AG09319 (cell line): Measurements from ENCODE around the gene RHOB.

Experiments
- DNase-seq: peaks from one replicate; pipeline ENCODE4 v3.0.0-alpha.2; 2010; ENCODE audit warnings: low read depth; ENCODE audit errors: extremely low read depth
- CTCF ChIP-seq: IDR thresholded peaks from 2 replicates; pipeline ENCODE4 v1.5.1; 2011; ENCODE audit warnings: low read depth, mild to moderate bottlenecking, inconsistent platforms, low read length, moderate library complexity

Gene RHOB

GRCh38 chr2:20481798-20482405, 35.0 kb downstream of the RHOB start:
- no peak for TF ChIP-seq CTCF
- DNase-seq: no peak

- DNase-seq: no peak
- TF ChIP-seq CTCF: no peak
Observed at GRCh38 chr2:20482725-20483124, 35.9 kb downstream of the RHOB start.

- TF ChIP-seq CTCF: no peak
- DNase-seq: no peak
Observed at GRCh38 chr2:20483194-20483895, 36.5 kb downstream of the RHOB start.

- DNase-seq: no peak
- TF ChIP-seq CTCF: no peak
Observed at GRCh38 chr2:20484034-20484617, 37.3 kb downstream of the RHOB start.

- no peak for DNase-seq
- TF ChIP-seq CTCF: no peak
Observed at GRCh38 chr2:20484810-20485611, 38.1 kb downstream of the RHOB start.

GRCh38 chr2:20485612-20486388, 38.9 kb downstream of the RHOB start:
- TF ChIP-seq CTCF: no peak
- DNase-seq: no peak
